PFSK-1 (cell line): Measurements from ENCODE around the gene LHPP.

Experiments
- FOXP2 ChIP-seq: optimal IDR thresholded peaks from 2 replicates; pipeline ENCODE3; 2011; ENCODE audit warnings: borderline replicate concordance, control low read depth, inconsistent platforms; ENCODE audit not compliant: insufficient read depth; ENCODE audit errors: extremely low read length, extremely low read depth
- POLR2AphosphoS5 ChIP-seq: IDR thresholded peaks from 2 replicates; pipeline ENCODE4 v1.6.1; 2012; ENCODE audit warnings: low read depth, mild to moderate bottlenecking, control low read depth, low read length, moderate library complexity
- SIN3A ChIP-seq: IDR thresholded peaks from 2 replicates; pipeline ENCODE4 v1.6.1; 2012; ENCODE audit warnings: mild to moderate bottlenecking, low read length, moderate library complexity, borderline replicate concordance; ENCODE audit not compliant: insufficient read depth
- TAF1 ChIP-seq: IDR thresholded peaks from 2 replicates; pipeline ENCODE4 v1.6.1; 2012; ENCODE audit warnings: low read length, control low read depth, borderline replicate concordance; ENCODE audit not compliant: insufficient read depth
- TF ChIP-seq, protein P1 (sequence below), 2 experiments: IDR thresholded peaks; 2 replicates each; pipeline versions ENCODE4 v1.6.1 to v1.8.0; 2011 to 2012; ENCODE audit warnings: low read depth in 2 of 2, low read length in 2 of 2, control low read depth in 1 of 2, inconsistent platforms in 1 of 2, mild to moderate bottlenecking in 1 of 2, moderate library complexity in 1 of 2; ENCODE audit not compliant: insufficient read depth in 1 of 2

LHPP gene

GRCh38 chr10:124658591-124659242, 197.1 kb downstream of the LHPP start:
- TF ChIP-seq, protein P1, sequence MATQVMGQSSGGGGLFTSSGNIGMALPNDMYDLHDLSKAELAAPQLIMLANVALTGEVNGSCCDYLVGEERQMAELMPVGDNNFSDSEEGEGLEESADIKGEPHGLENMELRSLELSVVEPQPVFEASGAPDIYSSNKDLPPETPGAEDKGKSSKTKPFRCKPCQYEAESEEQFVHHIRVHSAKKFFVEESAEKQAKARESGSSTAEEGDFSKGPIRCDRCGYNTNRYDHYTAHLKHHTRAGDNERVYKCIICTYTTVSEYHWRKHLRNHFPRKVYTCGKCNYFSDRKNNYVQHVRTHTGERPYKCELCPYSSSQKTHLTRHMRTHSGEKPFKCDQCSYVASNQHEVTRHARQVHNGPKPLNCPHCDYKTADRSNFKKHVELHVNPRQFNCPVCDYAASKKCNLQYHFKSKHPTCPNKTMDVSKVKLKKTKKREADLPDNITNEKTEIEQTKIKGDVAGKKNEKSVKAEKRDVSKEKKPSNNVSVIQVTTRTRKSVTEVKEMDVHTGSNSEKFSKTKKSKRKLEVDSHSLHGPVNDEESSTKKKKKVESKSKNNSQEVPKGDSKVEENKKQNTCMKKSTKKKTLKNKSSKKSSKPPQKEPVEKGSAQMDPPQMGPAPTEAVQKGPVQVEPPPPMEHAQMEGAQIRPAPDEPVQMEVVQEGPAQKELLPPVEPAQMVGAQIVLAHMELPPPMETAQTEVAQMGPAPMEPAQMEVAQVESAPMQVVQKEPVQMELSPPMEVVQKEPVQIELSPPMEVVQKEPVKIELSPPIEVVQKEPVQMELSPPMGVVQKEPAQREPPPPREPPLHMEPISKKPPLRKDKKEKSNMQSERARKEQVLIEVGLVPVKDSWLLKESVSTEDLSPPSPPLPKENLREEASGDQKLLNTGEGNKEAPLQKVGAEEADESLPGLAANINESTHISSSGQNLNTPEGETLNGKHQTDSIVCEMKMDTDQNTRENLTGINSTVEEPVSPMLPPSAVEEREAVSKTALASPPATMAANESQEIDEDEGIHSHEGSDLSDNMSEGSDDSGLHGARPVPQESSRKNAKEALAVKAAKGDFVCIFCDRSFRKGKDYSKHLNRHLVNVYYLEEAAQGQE (IDR thresholded peaks at IDR 0.05; ENCODE audit: insufficient read depth in 1 of 2, low read depth in 2 of 2, low read length in 2 of 2), result no peak
- TF ChIP-seq TAF1, result no peak
- no peak for TF ChIP-seq FOXP2

- no peak for TF ChIP-seq POLR2AphosphoS5
Measured at GRCh38 chr10:124659380-124659779, 197.8 kb downstream of the LHPP start.

DNA sequence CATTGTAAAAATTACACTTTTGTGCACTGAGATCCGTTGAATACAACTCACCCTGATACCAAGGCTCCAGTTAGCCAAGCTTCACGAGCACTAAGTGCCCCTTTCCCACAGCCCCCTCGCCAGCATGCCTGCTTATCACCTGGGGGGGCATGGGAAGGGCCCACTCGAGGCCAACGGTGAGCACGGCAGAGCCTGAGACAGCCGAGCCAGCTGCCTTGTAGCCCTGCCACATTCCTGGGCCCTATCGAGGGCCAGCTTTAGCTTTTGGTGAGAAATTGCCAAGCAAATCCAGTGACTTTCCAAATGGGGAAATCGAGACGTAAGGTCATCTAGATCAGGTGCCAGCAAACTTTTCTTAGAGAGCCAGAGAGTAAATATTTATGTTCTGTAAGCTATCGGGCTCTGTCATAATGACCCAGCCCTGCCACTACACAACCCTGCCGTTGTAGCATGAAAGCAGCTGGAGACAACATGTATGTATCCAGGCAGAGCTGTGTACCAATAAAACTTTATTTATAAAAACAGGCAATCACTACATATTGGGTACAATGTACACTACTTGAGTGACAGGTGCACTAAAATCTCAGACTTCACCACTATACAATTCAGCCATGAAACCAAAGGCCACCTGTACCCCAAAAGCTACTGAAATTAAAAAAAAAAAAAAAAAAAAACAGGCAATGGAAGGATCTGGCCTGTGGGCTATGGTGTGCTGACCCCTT, 198.9 kb downstream of the LHPP start:
- TF ChIP-seq FOXP2 (no peak), POLR2AphosphoS5 (no peak), SIN3A (no peak), TAF1 (no peak)
- TF ChIP-seq, protein P1 (IDR thresholded peaks at IDR 0.05; ENCODE audit: insufficient read depth in 1 of 2, low read depth in 2 of 2, low read length in 2 of 2), result no peak

- no peak for TF ChIP-seq TAF1
- TF ChIP-seq, protein P1 (IDR thresholded peaks at IDR 0.05; ENCODE audit: insufficient read depth in 1 of 2, low read depth in 2 of 2, low read length in 2 of 2), result no peak
- TF ChIP-seq POLR2AphosphoS5, result no peak
- TF ChIP-seq SIN3A, result no peak
- TF ChIP-seq FOXP2, result no peak
Measured at GRCh38 chr10:124661660-124662180, 200.1 kb downstream of the LHPP start.

DNA sequence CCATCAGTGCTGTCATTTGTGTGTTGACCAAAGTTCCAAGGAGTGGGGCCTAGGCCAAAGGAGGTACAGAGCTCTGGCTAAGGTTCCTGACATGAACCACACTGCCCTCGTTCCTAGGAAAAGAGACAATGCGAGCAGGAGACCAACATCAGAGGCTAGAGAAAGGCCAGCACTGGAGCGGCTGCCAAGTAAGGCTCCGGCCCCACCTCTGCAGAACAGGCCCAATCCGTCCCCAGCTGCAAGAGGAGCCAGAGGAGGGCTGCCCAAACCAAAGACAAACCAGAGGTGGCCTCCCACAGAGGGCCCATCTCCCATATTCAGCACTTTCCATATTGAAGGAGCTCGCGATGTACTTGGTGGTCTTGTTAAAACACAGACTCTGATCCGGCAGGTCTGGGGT, 201.6 kb downstream of the LHPP start:
- no peak for TF ChIP-seq TAF1
